ENCODE measurements around the gene SUOX. TPM values are rescaled to one million over a fixed set of nuclear protein-coding genes. Genes with fewer than 3 reads are reported as not detected.

The SUOX gene
- polyA plus RNA-seq, 1 donor from 2014 or later, result 13.1 TPM

- Histone ChIP-seq H3K4me2 (ENCODE audit: low read length) (no peak overlapping the region), H3K79me2 (replicated peaks; ENCODE audit: insufficient read depth, low read length) (peaks cover 16% of the 10 kb centered on the region), H3K9me3 (ENCODE audit: low read length) (no peaks in the 10 kb centered on the region), H3K27ac (ENCODE audit: low read length) (no peak overlapping the region), H3K27me3 (ENCODE audit: insufficient read depth, low read depth, low read length) (no peaks in the 10 kb centered on the region), H3F3A (ENCODE audit: insufficient read depth, low read length, poor library complexity, severe bottlenecking) (no peaks in the 10 kb centered on the region), H4K20me1 (ENCODE audit: insufficient read depth) (no peaks in the 10 kb centered on the region), H3K9me2 (ENCODE audit: insufficient read depth, low read length) (no peaks in the 10 kb centered on the region), H3K36me3 (ENCODE audit: insufficient read depth, low read length) (peaks cover 11% of the 10 kb centered on the region), H3K9ac (ENCODE audit: low read length) (no peak overlapping the region), H3K4me3 (ENCODE audit: low read length) (no peak overlapping the region), H2AFZ (ENCODE audit: low read depth, low read length) (no peak overlapping the region)
- TF ChIP-seq POLR2AphosphoS5 (IDR thresholded peaks at IDR 0.05) (no peak), REST (IDR thresholded peaks at IDR 0.05; ENCODE audit: borderline replicate concordance) (no peak), EZH2 (IDR thresholded peaks at IDR 0.05; ENCODE audit: borderline replicate concordance, insufficient read depth, low read length, poor library complexity, severe bottlenecking) (no peak), EP300 (conservative IDR thresholded peaks at IDR 0.05; ENCODE audit: poor library complexity, severe bottlenecking) (no peak), RAD21 (conservative IDR thresholded peaks at IDR 0.05) (no peak), MXI1 (conservative IDR thresholded peaks at IDR 0.05; ENCODE audit: poor library complexity, severe bottlenecking) (no peak), TAF1 (IDR thresholded peaks at IDR 0.05; ENCODE audit: low read depth) (no peak), SMC3 (conservative IDR thresholded peaks at IDR 0.05; ENCODE audit: poor library complexity) (no peak)
- TF ChIP-seq, protein P1, sequence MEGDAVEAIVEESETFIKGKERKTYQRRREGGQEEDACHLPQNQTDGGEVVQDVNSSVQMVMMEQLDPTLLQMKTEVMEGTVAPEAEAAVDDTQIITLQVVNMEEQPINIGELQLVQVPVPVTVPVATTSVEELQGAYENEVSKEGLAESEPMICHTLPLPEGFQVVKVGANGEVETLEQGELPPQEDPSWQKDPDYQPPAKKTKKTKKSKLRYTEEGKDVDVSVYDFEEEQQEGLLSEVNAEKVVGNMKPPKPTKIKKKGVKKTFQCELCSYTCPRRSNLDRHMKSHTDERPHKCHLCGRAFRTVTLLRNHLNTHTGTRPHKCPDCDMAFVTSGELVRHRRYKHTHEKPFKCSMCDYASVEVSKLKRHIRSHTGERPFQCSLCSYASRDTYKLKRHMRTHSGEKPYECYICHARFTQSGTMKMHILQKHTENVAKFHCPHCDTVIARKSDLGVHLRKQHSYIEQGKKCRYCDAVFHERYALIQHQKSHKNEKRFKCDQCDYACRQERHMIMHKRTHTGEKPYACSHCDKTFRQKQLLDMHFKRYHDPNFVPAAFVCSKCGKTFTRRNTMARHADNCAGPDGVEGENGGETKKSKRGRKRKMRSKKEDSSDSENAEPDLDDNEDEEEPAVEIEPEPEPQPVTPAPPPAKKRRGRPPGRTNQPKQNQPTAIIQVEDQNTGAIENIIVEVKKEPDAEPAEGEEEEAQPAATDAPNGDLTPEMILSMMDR (IDR thresholded peaks at IDR 0.05; ENCODE audit: poor library complexity, severe bottlenecking), result no peak
Observed at GRCh38 chr12:56028511-56029165, 31.6 kb downstream of the SUOX start.

- Histone ChIP-seq H3K27ac (ENCODE audit: low read length) (no peak overlapping the region), H3K9me2 (ENCODE audit: insufficient read depth, low read length) (no peaks in the 10 kb centered on the region), H3K4me3 (ENCODE audit: low read length) (no peak overlapping the region), H3K36me3 (ENCODE audit: insufficient read depth, low read length) (peaks cover 11% of the 10 kb centered on the region), H3F3A (ENCODE audit: insufficient read depth, low read length, poor library complexity, severe bottlenecking) (no peaks in the 10 kb centered on the region), H3K4me2 (ENCODE audit: low read length) (no peak overlapping the region), H3K9ac (ENCODE audit: low read length) (no peak overlapping the region), H3K27me3 (ENCODE audit: insufficient read depth, low read depth, low read length) (no peaks in the 10 kb centered on the region), H3K9me3 (ENCODE audit: low read length) (no peaks in the 10 kb centered on the region), H3K79me2 (replicated peaks; ENCODE audit: insufficient read depth, low read length) (peaks cover 11% of the 10 kb centered on the region), H2AFZ (ENCODE audit: low read depth, low read length) (no peak overlapping the region), H4K20me1 (ENCODE audit: insufficient read depth) (no peaks in the 10 kb centered on the region)
- TF ChIP-seq, protein P1 (IDR thresholded peaks at IDR 0.05; ENCODE audit: poor library complexity, severe bottlenecking), result no peak
- no peak for TF ChIP-seq POLR2AphosphoS5 (IDR thresholded peaks at IDR 0.05)
- no peak for TF ChIP-seq TAF1 (IDR thresholded peaks at IDR 0.05; ENCODE audit: low read depth)
- TF ChIP-seq EZH2 (IDR thresholded peaks at IDR 0.05; ENCODE audit: borderline replicate concordance, insufficient read depth, low read length, poor library complexity, severe bottlenecking), result no peak
- TF ChIP-seq REST (IDR thresholded peaks at IDR 0.05; ENCODE audit: borderline replicate concordance), result no peak
- TF ChIP-seq MXI1 (conservative IDR thresholded peaks at IDR 0.05; ENCODE audit: poor library complexity, severe bottlenecking), result no peak
- TF ChIP-seq SMC3 (conservative IDR thresholded peaks at IDR 0.05; ENCODE audit: poor library complexity), result no peak
- no peak for TF ChIP-seq EP300 (conservative IDR thresholded peaks at IDR 0.05; ENCODE audit: poor library complexity, severe bottlenecking)
- TF ChIP-seq RAD21 (conservative IDR thresholded peaks at IDR 0.05), result no peak
Observed at GRCh38 chr12:56029166-56029519, 32.1 kb downstream of the SUOX start.
